Sigmoid colon (tissue), 7 donors: ENCODE results near the gene KIF17. TPM values are rescaled to one million over a fixed set of nuclear protein-coding genes. Genes with fewer than 3 reads are reported as not detected.

Experiments
- DNase-seq: peaks from one replicate; pipeline ENCODE4 v3.0.0-alpha.2; 2019
- H3K27ac ChIP-seq, 4 donors: fragments of 200-600 bp; sonication (generic); one replicate each; pipeline ENCODE4 v1.5.1; 2016 to 2019; ENCODE audit warnings: mild to moderate bottlenecking in 1 of 4
- H3K27me3 ChIP-seq, 3 donors: fragments of 200-600 bp; sonication (generic); one replicate each; pipeline ENCODE4 v1.5.1; 2019; ENCODE audit warnings: mild to moderate bottlenecking in 1 of 3
- H3K36me3 ChIP-seq, 4 donors: fragments of 200-600 bp; sonication (generic); one replicate each; pipeline ENCODE4 v1.5.1; 2016 to 2019
- H3K4me1 ChIP-seq, 4 donors: fragments of 200-600 bp; sonication (generic); one replicate each; pipeline ENCODE4 v1.5.1; 2017 to 2019
- H3K4me3 ChIP-seq, 4 donors: fragments of 200-600 bp; sonication (generic); one replicate each; pipeline ENCODE4 v1.5.1; 2017 to 2019; ENCODE audit warnings: mild to moderate bottlenecking in 2 of 4, moderate library complexity in 1 of 4
- H3K9me3 ChIP-seq, 4 donors: fragments of 200-600 bp in 3 of 4; sonication (generic) in 3 of 4; one replicate each; pipeline versions ENCODE4 v1.5.1 to v1.6.1; 2013 to 2019
- CTCF ChIP-seq, 4 experiments: fragments of 450-650 bp in 3 of 4; fragments of 200-600 bp in 1 of 4; IDR thresholded peaks; one replicate each; pipeline ENCODE4 v1.5.1; 2016 to 2019; ENCODE audit warnings: antibody characterized with exemption in 4 of 4, mild to moderate bottlenecking in 3 of 4, moderate library complexity in 2 of 4
- EP300 ChIP-seq, 4 donors: sonication (generic); formaldehyde crosslinking; IDR thresholded peaks; one replicate each; pipeline ENCODE4 v1.6.1; 2017; ENCODE audit warnings: antibody characterized with exemption in 4 of 4
- POLR2A ChIP-seq, 2 donors: fragments of 450-650 bp; IDR thresholded peaks; one replicate each; pipeline ENCODE4 v1.6.1; 2016; ENCODE audit warnings: antibody characterized with exemption in 2 of 2, mild to moderate bottlenecking in 2 of 2, moderate library complexity in 2 of 2
- POLR2AphosphoS5 ChIP-seq, 4 donors: sonication (generic); formaldehyde crosslinking; IDR thresholded peaks; one replicate each; pipeline ENCODE4 v1.6.1; 2017; ENCODE audit warnings: antibody characterized with exemption in 4 of 4
- WGBS, 2 donors: extraction: QIAGEN DNeasy Blood & Tissue Kit; methylation state at CpG; one replicate each; pipeline ENCODE4 v1.1.7; 2013; 5-methylcytosine and 5-hydroxymethylcytosine counted together
- intact Hi-C: fragments of 100-400 bp; cut with DNase I; formaldehyde crosslinking; loops from one replicate; pipeline ENCODE4 v1.15.1; 2023
- polyA plus RNA-seq, 3 donors: library from polyadenylated mRNA; stranded (reverse); fragments of 200-250 nt; gene quantifications; one replicate each; pipeline ENCODE4 v1.2.3, GENCODE V29; 2013
- total RNA-seq, 4 donors: library from RNA; depleted of rRNA; stranded (reverse); fragments of >200 nt; gene quantifications; one replicate each; pipeline ENCODE4 v1.1.0, GENCODE V29; 2016
- donor health status: healthy with polysubstance abuse.
- donor health status: Bipolar disorder and iron deficiency.
- donor health status: healthy.

The KIF17 gene
- total and polyA plus RNA-seq, 7 donors, result 0.54 to 2.4 (median 1.4) TPM

DNA sequence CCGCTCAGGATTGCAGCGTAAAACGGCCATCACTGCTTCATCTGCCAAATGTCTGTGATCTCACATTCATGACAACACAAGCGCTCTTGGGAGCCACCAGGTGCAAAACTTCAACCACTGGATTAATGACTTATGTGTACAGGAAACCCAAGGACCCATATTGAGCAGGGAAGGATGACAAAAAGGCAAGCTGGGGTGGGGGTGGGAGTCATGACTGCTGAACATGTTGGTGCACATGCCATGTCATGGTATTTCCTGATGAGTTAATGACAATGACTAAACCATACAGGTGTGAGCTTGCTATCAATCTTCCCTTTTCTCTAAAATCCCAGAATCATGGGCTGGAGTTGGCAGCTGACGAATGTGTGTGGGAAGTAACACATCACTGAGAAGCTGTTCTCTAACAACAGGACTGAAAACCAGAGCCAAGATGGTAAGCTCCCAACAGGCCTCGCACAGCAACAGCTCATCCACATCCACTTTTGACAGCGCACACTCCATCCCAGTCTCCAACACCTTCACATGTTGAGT, 17.8 kb upstream of the KIF17 start:
- Histone ChIP-seq H3K4me1 (peaks cover 0 to 25% (median 23%) of the 10 kb centered on the region in 4 donors), H3K4me3 (no peak overlapping the region), H3K27ac (peak overlapping the region in 1 of 4 donors; percentile 34), H3K36me3 (peaks cover 0 to 13% (median 0%) of the 10 kb centered on the region in 4 donors), H3K27me3 (peaks cover 8 to 18% (median 10%) of the 10 kb centered on the region in 3 donors), H3K9me3 (no peaks in the 10 kb centered on the region)
- no peak for DNase-seq
- intact Hi-C loops, result no loop called here
- TF ChIP-seq POLR2A (IDR thresholded peaks at IDR 0.05), result no peak
- no peak for TF ChIP-seq POLR2AphosphoS5 (IDR thresholded peaks at IDR 0.05)
- TF ChIP-seq EP300 (IDR thresholded peaks at IDR 0.05), result no peak
- no peak for TF ChIP-seq CTCF (IDR thresholded peaks at IDR 0.05)
- WGBS, 2 donors, result 91 to 94% methylated on average over 7 of the region's 7 CpGs

DNA sequence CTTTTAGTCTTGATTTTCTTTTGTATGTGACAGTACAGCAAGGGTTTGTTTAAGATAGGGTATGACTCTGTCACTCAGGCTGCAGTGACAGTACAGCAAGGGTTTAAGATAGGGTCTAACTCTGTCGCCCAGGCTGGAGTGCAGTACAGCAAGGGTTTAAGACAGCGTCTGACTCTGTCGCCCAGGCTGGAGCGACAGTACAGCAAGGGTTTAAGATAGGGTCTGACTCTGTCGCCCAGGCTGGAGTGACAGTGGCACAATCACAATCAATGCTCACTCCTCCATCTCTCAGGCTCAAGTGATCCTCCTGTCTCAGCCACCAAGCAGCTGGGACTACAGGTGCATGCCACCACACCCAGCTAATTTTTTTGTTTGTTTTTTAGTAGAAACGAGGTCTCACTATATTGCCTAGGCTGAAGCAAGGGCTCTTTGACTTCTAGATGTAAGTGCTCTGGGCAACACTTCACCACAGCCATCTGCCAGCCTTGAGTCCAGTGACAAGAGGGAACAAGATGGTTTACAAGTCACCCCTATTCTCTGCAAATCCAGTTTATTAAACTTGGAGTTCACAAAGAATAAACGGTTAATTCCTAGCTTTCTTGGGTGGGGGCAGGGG, 15.7 kb upstream of the KIF17 start:
- Histone ChIP-seq H3K36me3 (no peaks in the 10 kb centered on the region), H3K27ac (peak overlapping the region; percentile 17 to 80 (median 62)), H3K27me3 (peaks cover 8 to 27% (median 10%) of the 10 kb centered on the region in 3 donors), H3K9me3 (no peaks in the 10 kb centered on the region), H3K4me1 (peaks cover 0 to 25% (median 23%) of the 10 kb centered on the region in 4 donors), H3K4me3 (peak overlapping the region in 3 of 4 donors; percentile 55 to 58 (median 58))
- intact Hi-C loops, result loop anchor here (1.0 kb wide), 1 partner anchor 36 kb away; no protein-coding TSS in a partner anchor
- no peak for TF ChIP-seq CTCF (IDR thresholded peaks at IDR 0.05)
- 8 to 24% methylated on average over 7 of the region's 7 CpGs for WGBS, 2 donors
- DNase-seq, result no peak

GRCh38 chr1:20732588-20733359, 15.0 kb upstream of the KIF17 start, which contains the start of gene SH2D5:
SH2D5 (minus strand) TSS chr1:20732703; CDS start chr1:20728044, 4,659 bp downstream.
- intact Hi-C loops, result loop anchor here (1.0 kb wide), 1 partner anchor 35 kb away; no protein-coding TSS in a partner anchor
- peak within 1 kb of the TSS; percentile 34 to 58 (median 56) for H3K4me3 ChIP-seq
- H3K9me3 ChIP-seq, result no peaks in the 10 kb centered on the region
- WGBS, 2 donors, result 1% methylated on average over 38 of the region's 38 CpGs
- H3K36me3 ChIP-seq, result no peaks in the 10 kb centered on the region
- DNase-seq, result peak; percentile 93
- TF ChIP-seq POLR2AphosphoS5 (IDR thresholded peaks at IDR 0.05), result peak in 3 of 4 donors; percentile 30 to 82 (median 48)
- no peak for TF ChIP-seq POLR2A (IDR thresholded peaks at IDR 0.05)
- TF ChIP-seq CTCF (IDR thresholded peaks at IDR 0.05), result peak in 1 of 4 experiments; percentile 21
- TF ChIP-seq EP300 (IDR thresholded peaks at IDR 0.05), result peak in 1 of 4 donors; percentile 65
- H3K27ac ChIP-seq, result peak within 1 kb of the TSS; percentile 44 to 80 (median 62)
- peaks cover 8 to 27% (median 10%) of the 10 kb centered on the region in 3 donors for H3K27me3 ChIP-seq
- peaks cover 0 to 25% (median 23%) of the 10 kb centered on the region in 4 donors for H3K4me1 ChIP-seq

GRCh38 chr1:20732071-20732587, 14.3 kb upstream of the KIF17 start:
- Histone ChIP-seq H3K27me3 (peaks cover 8 to 27% (median 10%) of the 10 kb centered on the region in 3 donors), H3K9me3 (no peaks in the 10 kb centered on the region), H3K4me3 (peak overlapping the region; percentile 34 to 58 (median 56)), H3K36me3 (no peaks in the 10 kb centered on the region), H3K27ac (peak overlapping the region in 3 of 4 donors; percentile 44 to 80 (median 70)), H3K4me1 (peaks cover 0 to 25% (median 23%) of the 10 kb centered on the region in 4 donors)
- intact Hi-C loops, result no loop called here
- DNase-seq, result no peak
- TF ChIP-seq POLR2AphosphoS5 (IDR thresholded peaks at IDR 0.05) (peak in 1 of 4 donors; percentile 50), CTCF (IDR thresholded peaks at IDR 0.05) (no peak)
- WGBS, 2 donors, result 0 to 1% methylated on average over 55 of the region's 55 CpGs
